ENCODE results near the gene VPREB1. TPM values are rescaled to one million over a fixed set of nuclear protein-coding genes. Genes with fewer than 3 reads are reported as not detected.

Gene VPREB1, protein sequence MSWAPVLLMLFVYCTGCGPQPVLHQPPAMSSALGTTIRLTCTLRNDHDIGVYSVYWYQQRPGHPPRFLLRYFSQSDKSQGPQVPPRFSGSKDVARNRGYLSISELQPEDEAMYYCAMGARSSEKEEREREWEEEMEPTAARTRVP
- polyA plus RNA-seq (2011; rRNA removed) (not detected in 2 replicates), polyA plus RNA-seq (2017; fragmentation: RNase III; extraction: RNeasy Plus Mini Kit Qiagen cat#74134 plus additional on column Dnase treatment) (not detected in 3 replicates), polyA minus RNA-seq (2011; rRNA and poly(A)+ RNA removed) (not detected in 2 replicates)
- polyA plus RNA-seq (2012; cell fraction: cytosol; rRNA removed) = not detected in 2 replicates
- not detected in 2 replicates for polyA plus RNA-seq (2012; cell fraction: nucleus; rRNA removed)

DNA sequence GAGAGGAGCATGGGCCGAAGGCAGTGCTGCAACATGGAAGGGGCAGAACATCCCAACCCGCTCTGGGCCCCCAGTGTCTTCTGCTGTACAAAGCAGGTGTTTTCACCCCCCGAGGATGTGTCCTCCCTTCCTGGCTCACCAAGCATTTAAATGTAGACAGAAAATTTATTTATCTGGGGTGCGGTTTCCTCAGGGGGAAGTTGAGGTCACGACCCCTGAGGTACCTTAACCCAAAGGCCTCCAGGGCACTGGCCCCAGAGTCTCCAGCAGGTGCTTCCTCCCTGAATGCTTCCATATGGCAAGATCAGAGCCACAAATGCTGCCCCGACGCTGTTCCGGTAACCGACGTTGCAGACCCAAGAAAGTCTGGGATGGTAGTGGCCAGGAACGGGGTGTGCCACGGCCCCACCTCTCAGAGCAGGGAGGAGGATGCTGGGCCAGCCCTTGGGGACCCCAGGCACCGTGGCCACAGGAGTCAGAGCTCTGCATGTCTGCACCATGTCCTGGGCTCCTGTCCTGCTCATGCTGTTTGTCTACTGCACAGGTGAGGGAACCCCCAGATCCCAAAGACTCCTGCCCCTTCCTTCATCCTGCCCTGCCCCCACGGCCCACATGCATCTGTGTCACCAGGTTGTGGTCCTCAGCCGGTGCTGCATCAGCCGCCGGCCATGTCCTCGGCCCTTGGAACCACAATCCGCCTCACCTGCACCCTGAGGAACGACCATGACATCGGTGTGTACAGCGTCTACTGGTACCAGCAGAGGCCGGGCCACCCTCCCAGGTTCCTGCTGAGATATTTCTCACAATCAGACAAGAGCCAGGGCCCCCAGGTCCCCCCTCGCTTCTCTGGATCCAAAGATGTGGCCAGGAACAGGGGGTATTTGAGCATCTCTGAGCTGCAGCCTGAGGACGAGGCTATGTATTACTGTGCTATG lies at the start of gene VPREB1:
TSS of gene VPREB1 (plus strand) at position 471 of the 935 bp plus-strand sequence. CDS start at position 499, 28 bp downstream.
- Histone ChIP-seq H3K9me3 (no peaks in the 10 kb centered on the region), H3K4me3 (no peak within 1 kb of the TSS), H3K4me2 (no peak within 1 kb of the TSS), H3K27ac (no peak within 1 kb of the TSS), H3K4me1 (no peaks in the 10 kb centered on the region)
- no peak for ATAC-seq
- CTCF ChIA-PET = interaction anchor here (0.9 kb wide), 1 partner anchor 37 kb away, joined by 3 read pairs; no protein-coding TSS in a partner anchor
- no peak for DNase-seq (ENCODE audit: low read depth in 1 of 2, low spot score in 1 of 2)
- POLR2A ChIA-PET = no interaction called here
- WGBS (ENCODE audit: missing lambda C conversion rate) = 24% methylated on average over 7 of the region's 25 CpGs
- FAIRE-seq = no peak
- TF ChIP-seq CBX2 (IDR thresholded peaks at IDR 0.05; ENCODE audit: borderline replicate concordance, low read depth) = no peak
- TF ChIP-seq, protein P1, sequence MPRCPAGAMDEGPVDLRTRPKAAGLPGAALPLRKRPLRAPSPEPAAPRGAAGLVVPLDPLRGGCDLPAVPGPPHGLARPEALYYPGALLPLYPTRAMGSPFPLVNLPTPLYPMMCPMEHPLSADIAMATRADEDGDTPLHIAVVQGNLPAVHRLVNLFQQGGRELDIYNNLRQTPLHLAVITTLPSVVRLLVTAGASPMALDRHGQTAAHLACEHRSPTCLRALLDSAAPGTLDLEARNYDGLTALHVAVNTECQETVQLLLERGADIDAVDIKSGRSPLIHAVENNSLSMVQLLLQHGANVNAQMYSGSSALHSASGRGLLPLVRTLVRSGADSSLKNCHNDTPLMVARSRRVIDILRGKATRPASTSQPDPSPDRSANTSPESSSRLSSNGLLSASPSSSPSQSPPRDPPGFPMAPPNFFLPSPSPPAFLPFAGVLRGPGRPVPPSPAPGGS (IDR thresholded peaks at IDR 0.05) = no peak
- TF ChIP-seq POLR2A (IDR thresholded peaks at IDR 0.05; ENCODE audit: low read length) = no peak
- no peak for TF ChIP-seq KDM5A (IDR thresholded peaks at IDR 0.05)
- TF ChIP-seq, protein P2, sequence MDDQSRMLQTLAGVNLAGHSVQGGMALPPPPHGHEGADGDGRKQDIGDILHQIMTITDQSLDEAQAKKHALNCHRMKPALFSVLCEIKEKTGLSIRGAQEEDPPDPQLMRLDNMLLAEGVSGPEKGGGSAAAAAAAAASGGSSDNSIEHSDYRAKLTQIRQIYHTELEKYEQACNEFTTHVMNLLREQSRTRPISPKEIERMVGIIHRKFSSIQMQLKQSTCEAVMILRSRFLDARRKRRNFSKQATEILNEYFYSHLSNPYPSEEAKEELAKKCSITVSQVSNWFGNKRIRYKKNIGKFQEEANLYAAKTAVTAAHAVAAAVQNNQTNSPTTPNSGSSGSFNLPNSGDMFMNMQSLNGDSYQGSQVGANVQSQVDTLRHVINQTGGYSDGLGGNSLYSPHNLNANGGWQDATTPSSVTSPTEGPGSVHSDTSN (IDR thresholded peaks at IDR 0.05) = no peak
- no peak for TF ChIP-seq HDAC2 (IDR thresholded peaks at IDR 0.05)
- no peak for TF ChIP-seq SREBF2 (IDR thresholded peaks at IDR 0.05)
- TF ChIP-seq NPAS2 (CRISPR knock-in tag; IDR thresholded peaks at IDR 0.05; ENCODE audit: borderline replicate concordance) = no peak
- no peak for TF ChIP-seq POLR2AphosphoS2 (conservative IDR thresholded peaks at IDR 0.05; ENCODE audit: low read length)
- TF ChIP-seq CHD2 (IDR thresholded peaks at IDR 0.05; ENCODE audit: low read length, partially characterized antibody) = no peak
- TF ChIP-seq JUN (IDR thresholded peaks at IDR 0.05) = no peak
- no peak for TF ChIP-seq KDM1A (IDR thresholded peaks at IDR 0.05; ENCODE audit: low read depth)
- TF ChIP-seq RNF2 (IDR thresholded peaks at IDR 0.05; ENCODE audit: borderline replicate concordance, low read depth) = no peak
- no peak for TF ChIP-seq GATA3 (IDR thresholded peaks at IDR 0.05; ENCODE audit: borderline replicate concordance)
- TF ChIP-seq FOSB (CRISPR knock-in tag; IDR thresholded peaks at IDR 0.05) = no peak
- TF ChIP-seq ESRRA (IDR thresholded peaks at IDR 0.05; ENCODE audit: borderline replicate concordance, low read length) = no peak
- TF ChIP-seq, protein P3, sequence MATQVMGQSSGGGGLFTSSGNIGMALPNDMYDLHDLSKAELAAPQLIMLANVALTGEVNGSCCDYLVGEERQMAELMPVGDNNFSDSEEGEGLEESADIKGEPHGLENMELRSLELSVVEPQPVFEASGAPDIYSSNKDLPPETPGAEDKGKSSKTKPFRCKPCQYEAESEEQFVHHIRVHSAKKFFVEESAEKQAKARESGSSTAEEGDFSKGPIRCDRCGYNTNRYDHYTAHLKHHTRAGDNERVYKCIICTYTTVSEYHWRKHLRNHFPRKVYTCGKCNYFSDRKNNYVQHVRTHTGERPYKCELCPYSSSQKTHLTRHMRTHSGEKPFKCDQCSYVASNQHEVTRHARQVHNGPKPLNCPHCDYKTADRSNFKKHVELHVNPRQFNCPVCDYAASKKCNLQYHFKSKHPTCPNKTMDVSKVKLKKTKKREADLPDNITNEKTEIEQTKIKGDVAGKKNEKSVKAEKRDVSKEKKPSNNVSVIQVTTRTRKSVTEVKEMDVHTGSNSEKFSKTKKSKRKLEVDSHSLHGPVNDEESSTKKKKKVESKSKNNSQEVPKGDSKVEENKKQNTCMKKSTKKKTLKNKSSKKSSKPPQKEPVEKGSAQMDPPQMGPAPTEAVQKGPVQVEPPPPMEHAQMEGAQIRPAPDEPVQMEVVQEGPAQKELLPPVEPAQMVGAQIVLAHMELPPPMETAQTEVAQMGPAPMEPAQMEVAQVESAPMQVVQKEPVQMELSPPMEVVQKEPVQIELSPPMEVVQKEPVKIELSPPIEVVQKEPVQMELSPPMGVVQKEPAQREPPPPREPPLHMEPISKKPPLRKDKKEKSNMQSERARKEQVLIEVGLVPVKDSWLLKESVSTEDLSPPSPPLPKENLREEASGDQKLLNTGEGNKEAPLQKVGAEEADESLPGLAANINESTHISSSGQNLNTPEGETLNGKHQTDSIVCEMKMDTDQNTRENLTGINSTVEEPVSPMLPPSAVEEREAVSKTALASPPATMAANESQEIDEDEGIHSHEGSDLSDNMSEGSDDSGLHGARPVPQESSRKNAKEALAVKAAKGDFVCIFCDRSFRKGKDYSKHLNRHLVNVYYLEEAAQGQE (IDR thresholded peaks at IDR 0.05) = no peak
- TF ChIP-seq, protein P4, sequence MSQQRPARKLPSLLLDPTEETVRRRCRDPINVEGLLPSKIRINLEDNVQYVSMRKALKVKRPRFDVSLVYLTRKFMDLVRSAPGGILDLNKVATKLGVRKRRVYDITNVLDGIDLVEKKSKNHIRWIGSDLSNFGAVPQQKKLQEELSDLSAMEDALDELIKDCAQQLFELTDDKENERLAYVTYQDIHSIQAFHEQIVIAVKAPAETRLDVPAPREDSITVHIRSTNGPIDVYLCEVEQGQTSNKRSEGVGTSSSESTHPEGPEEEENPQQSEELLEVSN (IDR thresholded peaks at IDR 0.05; ENCODE audit: borderline replicate concordance, low read depth) = no peak
- TF ChIP-seq EHF (CRISPR knock-in tag; IDR thresholded peaks at IDR 0.05) = no peak

Data from A549 (cell line).